ENCODE results near the gene RRAGA. TPM values are rescaled to one million over a fixed set of nuclear protein-coding genes. Genes with fewer than 3 reads are reported as not detected.
"Not testable (repeated sequence)": the region's sequence is repeated elsewhere in the genome, so short reads cannot be mapped to it uniquely, and the experiment has no call there.

RRAGA gene
- total and polyA plus RNA-seq, 4 donors = 25.4 to 52.4 (median 40.4) TPM

DNA sequence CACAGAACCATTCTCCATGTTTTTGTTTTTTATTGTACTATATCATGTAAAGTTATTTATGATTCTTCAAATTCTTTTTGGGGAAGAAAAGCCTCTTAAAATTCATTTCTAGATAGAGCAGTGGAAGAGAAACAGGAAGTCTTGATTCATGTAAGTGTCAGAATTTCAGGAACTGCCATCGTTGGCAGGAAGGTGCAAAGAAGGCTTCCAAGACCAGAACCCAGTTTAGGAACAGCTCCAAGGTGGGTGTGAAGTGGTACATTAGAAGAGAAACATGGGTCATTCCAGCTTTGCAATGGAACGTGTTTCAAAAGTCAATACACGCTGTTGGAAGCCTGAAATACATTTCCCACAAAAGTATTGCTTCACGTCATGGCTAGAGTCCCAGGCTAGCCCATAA lies 31.0 kb upstream of the RRAGA start:
- Histone ChIP-seq H3K9ac (ENCODE audit: low read depth in 1 of 2, low read length in 2 of 2) (no peak overlapping the region), H3K9me3 (ENCODE audit: control insufficient read depth in 4 of 4, low read length in 3 of 4) (no peaks in the 10 kb centered on the region), H3K4me1 (ENCODE audit: control insufficient read depth in 4 of 4, insufficient read depth in 4 of 4, low read length in 3 of 4) (no peaks in the 10 kb centered on the region), H3K4me3 (ENCODE audit: low read depth in 1 of 3, low read length in 3 of 3) (no peak overlapping the region), H3K27me3 (ENCODE audit: control insufficient read depth in 4 of 4, insufficient read depth in 4 of 4, low read length in 3 of 4) (no peaks in the 10 kb centered on the region), H3K27ac (ENCODE audit: low read depth in 1 of 2, low read length in 2 of 2) (no peak overlapping the region), H3K36me3 (ENCODE audit: control insufficient read depth in 4 of 4, insufficient read depth in 3 of 4, low read depth in 1 of 4, low read length in 3 of 4) (no peaks in the 10 kb centered on the region)
- TF ChIP-seq, protein P1, sequence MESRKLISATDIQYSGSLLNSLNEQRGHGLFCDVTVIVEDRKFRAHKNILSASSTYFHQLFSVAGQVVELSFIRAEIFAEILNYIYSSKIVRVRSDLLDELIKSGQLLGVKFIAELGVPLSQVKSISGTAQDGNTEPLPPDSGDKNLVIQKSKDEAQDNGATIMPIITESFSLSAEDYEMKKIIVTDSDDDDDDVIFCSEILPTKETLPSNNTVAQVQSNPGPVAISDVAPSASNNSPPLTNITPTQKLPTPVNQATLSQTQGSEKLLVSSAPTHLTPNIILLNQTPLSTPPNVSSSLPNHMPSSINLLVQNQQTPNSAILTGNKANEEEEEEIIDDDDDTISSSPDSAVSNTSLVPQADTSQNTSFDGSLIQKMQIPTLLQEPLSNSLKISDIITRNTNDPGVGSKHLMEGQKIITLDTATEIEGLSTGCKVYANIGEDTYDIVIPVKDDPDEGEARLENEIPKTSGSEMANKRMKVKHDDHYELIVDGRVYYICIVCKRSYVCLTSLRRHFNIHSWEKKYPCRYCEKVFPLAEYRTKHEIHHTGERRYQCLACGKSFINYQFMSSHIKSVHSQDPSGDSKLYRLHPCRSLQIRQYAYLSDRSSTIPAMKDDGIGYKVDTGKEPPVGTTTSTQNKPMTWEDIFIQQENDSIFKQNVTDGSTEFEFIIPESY (IDR thresholded peaks at IDR 0.05) = no peak
- TF ChIP-seq NR2F2 (IDR thresholded peaks at IDR 0.05) = no peak
- TF ChIP-seq EGR1 (IDR thresholded peaks at IDR 0.05; ENCODE audit: low read depth in 2 of 2) = no peak
- TF ChIP-seq HNF4A (conservative IDR thresholded peaks at IDR 0.05) = no peak
- TF ChIP-seq TAF1 (conservative IDR thresholded peaks at IDR 0.05) = no peak
- TF ChIP-seq FOXA2 (IDR thresholded peaks at IDR 0.05) = no peak
- TF ChIP-seq FOXA1 (IDR thresholded peaks at IDR 0.05) = no peak
- 63% methylated on average over 4 of the region's 4 CpGs for WGBS
- DNase-seq (ENCODE audit: low spot score) = no peak

DNA sequence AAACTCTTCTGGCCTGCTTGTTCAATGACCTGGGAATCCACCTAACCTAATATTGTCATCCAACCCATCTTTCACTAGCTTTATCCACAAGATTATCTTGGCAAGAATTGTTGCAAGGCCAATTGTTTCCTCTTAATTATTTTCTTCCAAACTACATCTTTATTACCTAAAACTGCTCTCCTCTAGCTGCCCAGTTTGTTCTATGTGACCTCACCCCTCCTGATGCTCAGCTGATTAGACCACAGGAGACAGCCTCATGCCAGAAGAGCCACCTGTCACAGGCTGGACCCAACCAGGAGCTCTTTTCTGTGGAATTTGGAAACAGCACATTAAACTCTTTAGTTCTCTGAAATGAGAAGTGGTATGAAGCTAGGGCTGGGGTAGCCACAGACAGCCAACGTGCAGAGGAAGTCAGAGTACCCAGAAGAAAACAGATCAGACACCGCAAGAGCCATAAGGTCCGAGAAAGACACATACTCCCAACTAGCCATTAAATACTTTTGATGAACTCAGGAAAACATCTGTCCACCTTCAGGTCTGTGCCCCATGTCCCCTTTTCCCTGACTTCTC lies 28.3 kb upstream of the RRAGA start:
- H3K4me1 ChIP-seq (ENCODE audit: control insufficient read depth in 4 of 4, insufficient read depth in 4 of 4, low read length in 3 of 4) = no peaks in the 10 kb centered on the region
- no peaks in the 10 kb centered on the region for H3K27me3 ChIP-seq (ENCODE audit: control insufficient read depth in 4 of 4, insufficient read depth in 4 of 4, low read length in 3 of 4)
- no peak overlapping the region for H3K9ac ChIP-seq (ENCODE audit: low read depth in 1 of 2, low read length in 2 of 2)
- no peak overlapping the region for H3K4me3 ChIP-seq (ENCODE audit: low read depth in 1 of 3, low read length in 3 of 3)
- H3K36me3 ChIP-seq (ENCODE audit: control insufficient read depth in 4 of 4, insufficient read depth in 3 of 4, low read depth in 1 of 4, low read length in 3 of 4) = no peaks in the 10 kb centered on the region
- H3K27ac ChIP-seq (ENCODE audit: low read depth in 1 of 2, low read length in 2 of 2) = no peak overlapping the region
- WGBS = 85% methylated on average over 3 of the region's 3 CpGs
- no peak for DNase-seq (ENCODE audit: low spot score)
- TF ChIP-seq HNF4G (IDR thresholded peaks at IDR 0.05) (no peak), SP1 (IDR thresholded peaks at IDR 0.05) (no peak)
- no peaks in the 10 kb centered on the region for H3K9me3 ChIP-seq (ENCODE audit: control insufficient read depth in 4 of 4, low read length in 3 of 4)

DNA sequence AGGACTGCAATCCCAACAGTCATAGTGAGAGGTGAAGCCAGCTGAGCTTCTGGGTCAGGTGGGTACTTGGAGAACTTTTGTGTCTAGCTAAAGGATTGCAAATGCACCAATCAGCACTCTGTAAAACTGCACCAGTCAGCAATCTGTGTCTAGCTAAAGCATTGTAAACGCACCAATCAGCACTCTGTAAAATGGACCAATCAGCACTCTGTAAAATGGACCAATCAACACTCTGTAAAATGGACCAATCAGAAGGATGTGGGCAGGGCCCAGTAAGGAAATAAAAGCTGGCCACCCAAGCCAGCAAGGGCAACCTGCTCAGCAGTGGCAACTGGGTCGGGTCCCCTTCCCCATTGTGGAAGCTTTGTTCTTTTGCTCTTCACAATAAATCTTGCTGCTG lies 27.6 kb upstream of the RRAGA start:
- not testable (repeated sequence) for H3K27me3 ChIP-seq (ENCODE audit: control insufficient read depth in 4 of 4, insufficient read depth in 4 of 4, low read length in 3 of 4); H3K9ac ChIP-seq (ENCODE audit: low read depth in 1 of 2, low read length in 2 of 2); H3K9me3 ChIP-seq (ENCODE audit: control insufficient read depth in 4 of 4, low read length in 3 of 4); DNase-seq (ENCODE audit: low spot score); H3K4me1 ChIP-seq (ENCODE audit: control insufficient read depth in 4 of 4, insufficient read depth in 4 of 4, low read length in 3 of 4); H3K36me3 ChIP-seq (ENCODE audit: control insufficient read depth in 4 of 4, insufficient read depth in 3 of 4, low read depth in 1 of 4, low read length in 3 of 4); H3K4me3 ChIP-seq (ENCODE audit: low read depth in 1 of 3, low read length in 3 of 3); H3K27ac ChIP-seq (ENCODE audit: low read depth in 1 of 2, low read length in 2 of 2)
- WGBS = 97% methylated on average over 2 of the region's 2 CpGs

DNA sequence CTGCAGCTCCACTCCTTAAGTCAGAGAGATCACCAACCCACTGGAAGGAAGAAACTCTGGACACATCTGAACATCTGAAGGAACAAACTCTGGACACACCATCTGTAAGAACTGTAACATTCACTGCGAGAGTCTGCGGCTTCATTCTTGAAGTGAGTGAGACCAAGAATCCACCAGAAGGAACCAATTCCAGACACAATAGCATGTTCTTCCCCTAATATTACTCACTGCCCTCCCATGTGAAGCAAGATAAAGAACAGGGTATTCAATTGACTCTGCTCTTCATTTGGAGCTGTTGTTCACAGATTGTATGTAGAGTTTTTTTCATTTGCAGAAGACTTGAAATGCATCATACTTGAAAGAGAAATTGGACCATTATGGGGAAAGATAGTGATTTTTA lies 27.0 kb upstream of the RRAGA start:
- H3K27ac ChIP-seq (ENCODE audit: low read depth in 1 of 2, low read length in 2 of 2) = no peak overlapping the region
- H3K9ac ChIP-seq (ENCODE audit: low read depth in 1 of 2, low read length in 2 of 2) = no peak overlapping the region
- no peaks in the 10 kb centered on the region for H3K27me3 ChIP-seq (ENCODE audit: control insufficient read depth in 4 of 4, insufficient read depth in 4 of 4, low read length in 3 of 4)
- H3K36me3 ChIP-seq (ENCODE audit: control insufficient read depth in 4 of 4, insufficient read depth in 3 of 4, low read depth in 1 of 4, low read length in 3 of 4) = no peaks in the 10 kb centered on the region
- H3K4me1 ChIP-seq (ENCODE audit: control insufficient read depth in 4 of 4, insufficient read depth in 4 of 4, low read length in 3 of 4) = no peaks in the 10 kb centered on the region
- no peaks in the 10 kb centered on the region for H3K9me3 ChIP-seq (ENCODE audit: control insufficient read depth in 4 of 4, low read length in 3 of 4)
- no peak overlapping the region for H3K4me3 ChIP-seq (ENCODE audit: low read depth in 1 of 3, low read length in 3 of 3)
- 93% methylated on average over 2 of the region's 2 CpGs for WGBS
- DNase-seq (ENCODE audit: low spot score) = no peak
- TF ChIP-seq, protein P1 (IDR thresholded peaks at IDR 0.05) = no peak
- TF ChIP-seq HNF4G (IDR thresholded peaks at IDR 0.05) (no peak), FOXA1 (IDR thresholded peaks at IDR 0.05) (no peak), FOXA2 (IDR thresholded peaks at IDR 0.05) (no peak), RXRA (IDR thresholded peaks at IDR 0.05) (no peak), GABPA (IDR thresholded peaks at IDR 0.05 in 1 of 2, conservative IDR thresholded peaks at IDR 0.05 in 1 of 2) (no peak), SP1 (IDR thresholded peaks at IDR 0.05) (no peak)
- TF ChIP-seq, protein P2, sequence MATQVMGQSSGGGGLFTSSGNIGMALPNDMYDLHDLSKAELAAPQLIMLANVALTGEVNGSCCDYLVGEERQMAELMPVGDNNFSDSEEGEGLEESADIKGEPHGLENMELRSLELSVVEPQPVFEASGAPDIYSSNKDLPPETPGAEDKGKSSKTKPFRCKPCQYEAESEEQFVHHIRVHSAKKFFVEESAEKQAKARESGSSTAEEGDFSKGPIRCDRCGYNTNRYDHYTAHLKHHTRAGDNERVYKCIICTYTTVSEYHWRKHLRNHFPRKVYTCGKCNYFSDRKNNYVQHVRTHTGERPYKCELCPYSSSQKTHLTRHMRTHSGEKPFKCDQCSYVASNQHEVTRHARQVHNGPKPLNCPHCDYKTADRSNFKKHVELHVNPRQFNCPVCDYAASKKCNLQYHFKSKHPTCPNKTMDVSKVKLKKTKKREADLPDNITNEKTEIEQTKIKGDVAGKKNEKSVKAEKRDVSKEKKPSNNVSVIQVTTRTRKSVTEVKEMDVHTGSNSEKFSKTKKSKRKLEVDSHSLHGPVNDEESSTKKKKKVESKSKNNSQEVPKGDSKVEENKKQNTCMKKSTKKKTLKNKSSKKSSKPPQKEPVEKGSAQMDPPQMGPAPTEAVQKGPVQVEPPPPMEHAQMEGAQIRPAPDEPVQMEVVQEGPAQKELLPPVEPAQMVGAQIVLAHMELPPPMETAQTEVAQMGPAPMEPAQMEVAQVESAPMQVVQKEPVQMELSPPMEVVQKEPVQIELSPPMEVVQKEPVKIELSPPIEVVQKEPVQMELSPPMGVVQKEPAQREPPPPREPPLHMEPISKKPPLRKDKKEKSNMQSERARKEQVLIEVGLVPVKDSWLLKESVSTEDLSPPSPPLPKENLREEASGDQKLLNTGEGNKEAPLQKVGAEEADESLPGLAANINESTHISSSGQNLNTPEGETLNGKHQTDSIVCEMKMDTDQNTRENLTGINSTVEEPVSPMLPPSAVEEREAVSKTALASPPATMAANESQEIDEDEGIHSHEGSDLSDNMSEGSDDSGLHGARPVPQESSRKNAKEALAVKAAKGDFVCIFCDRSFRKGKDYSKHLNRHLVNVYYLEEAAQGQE (IDR thresholded peaks at IDR 0.05) = no peak
- TF ChIP-seq, protein P3, sequence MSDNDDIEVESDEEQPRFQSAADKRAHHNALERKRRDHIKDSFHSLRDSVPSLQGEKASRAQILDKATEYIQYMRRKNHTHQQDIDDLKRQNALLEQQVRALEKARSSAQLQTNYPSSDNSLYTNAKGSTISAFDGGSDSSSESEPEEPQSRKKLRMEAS (IDR thresholded peaks at IDR 0.05) = no peak
- TF ChIP-seq, protein P4, sequence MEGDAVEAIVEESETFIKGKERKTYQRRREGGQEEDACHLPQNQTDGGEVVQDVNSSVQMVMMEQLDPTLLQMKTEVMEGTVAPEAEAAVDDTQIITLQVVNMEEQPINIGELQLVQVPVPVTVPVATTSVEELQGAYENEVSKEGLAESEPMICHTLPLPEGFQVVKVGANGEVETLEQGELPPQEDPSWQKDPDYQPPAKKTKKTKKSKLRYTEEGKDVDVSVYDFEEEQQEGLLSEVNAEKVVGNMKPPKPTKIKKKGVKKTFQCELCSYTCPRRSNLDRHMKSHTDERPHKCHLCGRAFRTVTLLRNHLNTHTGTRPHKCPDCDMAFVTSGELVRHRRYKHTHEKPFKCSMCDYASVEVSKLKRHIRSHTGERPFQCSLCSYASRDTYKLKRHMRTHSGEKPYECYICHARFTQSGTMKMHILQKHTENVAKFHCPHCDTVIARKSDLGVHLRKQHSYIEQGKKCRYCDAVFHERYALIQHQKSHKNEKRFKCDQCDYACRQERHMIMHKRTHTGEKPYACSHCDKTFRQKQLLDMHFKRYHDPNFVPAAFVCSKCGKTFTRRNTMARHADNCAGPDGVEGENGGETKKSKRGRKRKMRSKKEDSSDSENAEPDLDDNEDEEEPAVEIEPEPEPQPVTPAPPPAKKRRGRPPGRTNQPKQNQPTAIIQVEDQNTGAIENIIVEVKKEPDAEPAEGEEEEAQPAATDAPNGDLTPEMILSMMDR (IDR thresholded peaks at IDR 0.05; ENCODE audit: low read depth, low read length, missing input control) = no peak
